Body of pancreas (tissue), 4 donors: ENCODE data around the gene ATIC. TPM values are rescaled to one million over a fixed set of nuclear protein-coding genes. Genes with fewer than 3 reads are reported as not detected.

Experiments used
- ATAC-seq: fragments of 150-250 bp; one replicate; pipeline ENCODE4 v1.9.1; 2016
- DNase-seq, 4 donors: peaks; one replicate each; pipeline ENCODE4 v3.0.0-alpha.2; 2019
- H3K27ac ChIP-seq, 4 donors: fragments of 200-600 bp; sonication (generic); 1 replicate in 3 of 4; 2 replicates in 1 of 4; pipeline versions ENCODE4 v1.5.1 to v1.6.1; 2016 to 2019; ENCODE audit warnings: mild to moderate bottlenecking in 1 of 4, mixed read lengths in 1 of 4, moderate library complexity in 1 of 4
- H3K27me3 ChIP-seq, 2 donors: fragments of 200-600 bp; sonication (generic); one replicate each; pipeline ENCODE4 v1.6.0; 2016; ENCODE audit warnings: mild to moderate bottlenecking in 1 of 2
- H3K36me3 ChIP-seq, 2 donors: fragments of 200-600 bp; sonication (generic); replicated peaks in 1 of 2; 2 replicates each; pipeline ENCODE4 v1.5.1; 2016; ENCODE audit warnings: low read depth in 2 of 2; ENCODE audit not compliant: insufficient read depth in 1 of 2
- H3K4me1 ChIP-seq: fragments of 200-600 bp; sonication (generic); one replicate; pipeline ENCODE4 v1.6.0; 2016
- H3K4me3 ChIP-seq, 2 donors: fragments of 200-600 bp; sonication (generic); 1 replicate in 1 of 2; 2 replicates in 1 of 2; pipeline ENCODE4 v1.5.1; 2016 to 2019
- H3K9me3 ChIP-seq, 3 donors: fragments of 200-600 bp; sonication (generic); 1 replicate in 2 of 3; 2 replicates in 1 of 3; pipeline ENCODE4 v1.5.1; 2016
- POLR2A ChIP-seq, 3 donors: fragments of 450-650 bp; IDR thresholded peaks; one replicate each; pipeline ENCODE4 v1.6.1; 2016; ENCODE audit warnings: antibody characterized with exemption in 3 of 3, mild to moderate bottlenecking in 2 of 3
- WGBS, 2 donors: methylation state at CpG; one replicate each; pipeline ENCODE4 v1.1.5; 2017; 5-methylcytosine and 5-hydroxymethylcytosine counted together
- intact Hi-C: fragments of 100-400 bp; cut with DNase I; formaldehyde crosslinking; loops from one replicate; pipeline ENCODE4 v1.15.1; 2023
- total RNA-seq, 2 donors: library from RNA; depleted of rRNA; stranded (reverse); fragments of >200 nt; gene quantifications; one replicate each; pipeline ENCODE4 v1.1.0, GENCODE V29; 2016
- TF ChIP-seq, protein P1 (sequence below), 7 experiments: fragments of 450-650 bp in 4 of 7; fragments of 200-600 bp in 3 of 7; sonication (generic) in 3 of 7; IDR thresholded peaks; one replicate each; pipeline ENCODE4 v1.5.1; 2016 to 2019; ENCODE audit warnings: antibody characterized with exemption in 7 of 7

ATIC gene
- total RNA-seq, 2 donors from 2014 or later: 30.3 to 38.1 TPM

- Histone ChIP-seq H3K9me3 (no peaks in the 10 kb centered on the region), H3K27me3 (no peaks in the 10 kb centered on the region), H3K36me3 (peaks cover 6 to 34% of the 10 kb centered on the region in 2 donors), H3K27ac (no peak overlapping the region), H3K4me3 (no peak overlapping the region), H3K4me1 (no peaks in the 10 kb centered on the region)
- intact Hi-C loops: no loop called here
- WGBS, 2 donors: 90 to 92% methylated on average over 7 of the region's 7 CpGs
- TF ChIP-seq, protein P1, sequence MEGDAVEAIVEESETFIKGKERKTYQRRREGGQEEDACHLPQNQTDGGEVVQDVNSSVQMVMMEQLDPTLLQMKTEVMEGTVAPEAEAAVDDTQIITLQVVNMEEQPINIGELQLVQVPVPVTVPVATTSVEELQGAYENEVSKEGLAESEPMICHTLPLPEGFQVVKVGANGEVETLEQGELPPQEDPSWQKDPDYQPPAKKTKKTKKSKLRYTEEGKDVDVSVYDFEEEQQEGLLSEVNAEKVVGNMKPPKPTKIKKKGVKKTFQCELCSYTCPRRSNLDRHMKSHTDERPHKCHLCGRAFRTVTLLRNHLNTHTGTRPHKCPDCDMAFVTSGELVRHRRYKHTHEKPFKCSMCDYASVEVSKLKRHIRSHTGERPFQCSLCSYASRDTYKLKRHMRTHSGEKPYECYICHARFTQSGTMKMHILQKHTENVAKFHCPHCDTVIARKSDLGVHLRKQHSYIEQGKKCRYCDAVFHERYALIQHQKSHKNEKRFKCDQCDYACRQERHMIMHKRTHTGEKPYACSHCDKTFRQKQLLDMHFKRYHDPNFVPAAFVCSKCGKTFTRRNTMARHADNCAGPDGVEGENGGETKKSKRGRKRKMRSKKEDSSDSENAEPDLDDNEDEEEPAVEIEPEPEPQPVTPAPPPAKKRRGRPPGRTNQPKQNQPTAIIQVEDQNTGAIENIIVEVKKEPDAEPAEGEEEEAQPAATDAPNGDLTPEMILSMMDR (IDR thresholded peaks at IDR 0.05): no peak
- TF ChIP-seq POLR2A (IDR thresholded peaks at IDR 0.05): no peak
- ATAC-seq: no peak
- no peak for DNase-seq
Measured at GRCh38 chr2:215338883-215339679, 27.2 kb downstream of the ATIC start.

GRCh38 chr2:215347878-215348277 lies 36.0 kb downstream of the ATIC start:
- Histone ChIP-seq H3K4me1 (no peaks in the 10 kb centered on the region), H3K36me3 (peaks cover 0 to 29% of the 10 kb centered on the region in 2 donors), H3K27me3 (no peaks in the 10 kb centered on the region), H3K4me3 (no peak overlapping the region), H3K9me3 (no peaks in the 10 kb centered on the region), H3K27ac (no peak overlapping the region)
- no peak for TF ChIP-seq POLR2A (IDR thresholded peaks at IDR 0.05)
- TF ChIP-seq, protein P1 (IDR thresholded peaks at IDR 0.05): no peak
- no peak for DNase-seq
- intact Hi-C loops: no loop called here
- ATAC-seq: no peak

DNA sequence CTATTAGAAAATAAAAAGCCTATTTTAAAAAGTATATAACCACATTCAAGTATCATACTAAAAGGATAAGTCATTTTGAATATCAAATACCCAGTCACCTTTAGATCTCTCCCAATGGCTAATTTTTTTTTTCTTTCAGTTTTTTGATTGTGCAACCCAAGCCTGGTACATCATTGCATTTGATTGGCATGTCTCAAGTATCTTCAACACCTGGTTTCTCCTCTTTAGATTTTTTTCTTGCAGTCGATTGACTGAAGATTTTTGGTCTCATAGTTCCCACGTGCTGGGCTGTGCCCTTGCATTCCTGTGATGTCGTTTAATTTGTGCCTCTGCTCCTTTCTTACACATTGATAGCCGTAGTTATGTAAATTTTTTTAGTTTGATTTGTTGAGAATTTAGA lies 40.7 kb downstream of the ATIC start:
- DNase-seq (no peak), ATAC-seq (no peak)
- 39 to 63% methylated on average over 4 of the region's 4 CpGs for WGBS, 2 donors
- Histone ChIP-seq H3K4me1 (no peaks in the 10 kb centered on the region), H3K4me3 (no peak overlapping the region), H3K27ac (no peak overlapping the region), H3K36me3 (peaks cover 0 to 8% of the 10 kb centered on the region in 2 donors), H3K9me3 (no peaks in the 10 kb centered on the region), H3K27me3 (no peaks in the 10 kb centered on the region)
- intact Hi-C loops: no loop called here
- no peak for TF ChIP-seq POLR2A (IDR thresholded peaks at IDR 0.05)
- TF ChIP-seq, protein P1 (IDR thresholded peaks at IDR 0.05): no peak

DNA sequence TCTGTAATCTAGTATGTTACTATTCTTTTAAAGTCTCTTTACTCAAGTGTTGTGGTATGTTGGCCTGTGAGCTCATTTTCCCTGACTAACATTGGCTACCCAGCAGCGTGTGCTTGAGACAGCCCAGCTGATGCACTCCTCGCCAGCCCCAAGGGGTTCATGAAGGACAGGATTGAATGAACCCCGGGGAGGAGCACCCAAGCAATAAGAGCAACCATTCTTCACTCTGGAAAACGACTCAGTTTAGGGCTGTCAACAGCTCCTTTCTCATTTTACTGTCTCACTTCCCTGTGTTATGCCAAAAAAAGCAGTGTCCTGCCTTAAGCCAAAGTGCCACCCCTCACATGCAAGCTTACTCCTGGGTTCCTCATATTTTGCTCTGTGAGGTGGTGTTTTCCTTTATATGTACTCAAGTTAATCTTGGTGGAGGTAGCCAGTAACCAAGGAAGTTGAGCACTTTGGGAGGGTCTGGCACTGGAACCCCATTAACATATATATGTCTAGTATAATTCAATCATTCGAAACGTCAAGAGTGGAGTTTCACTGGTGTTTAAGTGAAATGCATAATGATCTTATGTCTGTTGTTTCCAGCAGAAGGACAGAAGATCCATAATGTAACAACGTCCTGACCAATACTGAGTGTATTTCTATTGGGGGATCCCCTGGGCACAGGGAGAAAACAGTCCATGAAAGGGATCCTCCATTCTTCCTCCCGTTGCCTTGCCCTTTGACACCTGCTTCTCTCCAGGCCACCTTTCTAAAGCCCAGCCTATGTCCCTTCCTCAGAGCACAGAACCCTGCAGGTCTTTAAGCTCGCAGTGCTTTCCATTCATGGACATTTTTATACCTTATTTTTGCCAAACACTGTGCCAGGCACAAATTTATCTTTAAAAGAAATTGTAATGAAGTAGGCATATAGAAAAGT lies 43.2 kb downstream of the ATIC start:
- H3K27ac ChIP-seq: no peak overlapping the region
- H3K4me1 ChIP-seq: no peaks in the 10 kb centered on the region
- 84% methylated on average over 9 of the region's 9 CpGs for WGBS, 2 donors
- DNase-seq: no peak
- H3K9me3 ChIP-seq: no peaks in the 10 kb centered on the region
- TF ChIP-seq, protein P1 (IDR thresholded peaks at IDR 0.05): no peak
- TF ChIP-seq POLR2A (IDR thresholded peaks at IDR 0.05): no peak
- H3K36me3 ChIP-seq: no peaks in the 10 kb centered on the region
- intact Hi-C loops: no loop called here
- no peak for ATAC-seq
- H3K27me3 ChIP-seq: no peaks in the 10 kb centered on the region
- H3K4me3 ChIP-seq: no peak overlapping the region
